ENCODE data around the gene YIF1A. TPM values are rescaled to one million over a fixed set of nuclear protein-coding genes. Genes with fewer than 3 reads are reported as not detected.
A peak's percentile ranks its signal among the peaks of the same experiment; 100 is the strongest.

The YIF1A gene
- total RNA-seq, 3 donors from 2014 or later = 56.8 to 61.4 (median 57.7) TPM

DNA sequence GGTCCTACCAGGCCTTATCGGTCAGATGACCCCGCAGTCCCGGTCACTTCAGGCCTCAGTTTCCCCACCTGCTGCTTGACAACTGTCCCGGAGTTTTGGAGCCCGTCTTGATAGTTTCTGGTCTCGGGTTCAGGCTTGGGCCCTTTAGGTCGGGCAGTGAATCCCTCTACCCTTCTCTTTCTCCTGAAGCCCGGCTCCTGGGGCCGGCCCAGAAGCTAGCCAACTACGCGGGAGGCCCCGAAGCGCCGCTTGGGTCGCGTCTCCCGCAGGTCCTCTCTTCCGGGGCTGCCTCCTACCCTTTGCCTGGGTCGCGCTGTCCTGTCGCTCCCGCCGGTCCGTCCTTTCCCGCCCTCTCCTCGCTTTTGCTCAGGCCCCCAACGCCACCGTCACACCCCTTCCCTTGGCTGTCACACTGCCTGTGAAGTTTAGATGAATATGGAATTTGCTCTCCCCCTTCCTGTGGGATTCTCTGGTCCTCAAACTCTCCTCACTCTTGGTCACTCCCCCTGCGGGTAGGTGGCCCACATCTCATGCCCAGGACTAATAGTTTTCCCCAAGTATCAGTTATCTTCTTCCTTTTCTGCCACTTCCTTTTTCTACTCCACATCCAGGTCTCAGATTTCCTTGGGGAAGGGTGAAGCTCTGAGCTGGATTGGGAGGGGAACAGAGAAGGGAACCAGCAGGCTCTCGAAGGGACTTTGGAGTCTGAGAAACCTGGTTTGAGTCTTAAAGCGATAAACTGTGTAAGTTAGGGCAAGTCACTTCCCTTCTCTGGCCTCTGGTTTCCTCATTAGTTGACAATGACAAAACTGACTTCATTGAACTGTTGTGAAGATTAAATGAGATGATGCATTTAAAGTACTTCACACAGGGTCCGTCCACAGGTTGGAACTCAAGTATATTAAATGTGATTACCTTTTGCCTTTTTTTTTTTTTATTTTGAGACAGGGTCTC, 19.7 kb downstream of the YIF1A start:
- no peak for DNase-seq (ENCODE audit: low spot score in 2 of 2)
- TF ChIP-seq, protein P1, sequence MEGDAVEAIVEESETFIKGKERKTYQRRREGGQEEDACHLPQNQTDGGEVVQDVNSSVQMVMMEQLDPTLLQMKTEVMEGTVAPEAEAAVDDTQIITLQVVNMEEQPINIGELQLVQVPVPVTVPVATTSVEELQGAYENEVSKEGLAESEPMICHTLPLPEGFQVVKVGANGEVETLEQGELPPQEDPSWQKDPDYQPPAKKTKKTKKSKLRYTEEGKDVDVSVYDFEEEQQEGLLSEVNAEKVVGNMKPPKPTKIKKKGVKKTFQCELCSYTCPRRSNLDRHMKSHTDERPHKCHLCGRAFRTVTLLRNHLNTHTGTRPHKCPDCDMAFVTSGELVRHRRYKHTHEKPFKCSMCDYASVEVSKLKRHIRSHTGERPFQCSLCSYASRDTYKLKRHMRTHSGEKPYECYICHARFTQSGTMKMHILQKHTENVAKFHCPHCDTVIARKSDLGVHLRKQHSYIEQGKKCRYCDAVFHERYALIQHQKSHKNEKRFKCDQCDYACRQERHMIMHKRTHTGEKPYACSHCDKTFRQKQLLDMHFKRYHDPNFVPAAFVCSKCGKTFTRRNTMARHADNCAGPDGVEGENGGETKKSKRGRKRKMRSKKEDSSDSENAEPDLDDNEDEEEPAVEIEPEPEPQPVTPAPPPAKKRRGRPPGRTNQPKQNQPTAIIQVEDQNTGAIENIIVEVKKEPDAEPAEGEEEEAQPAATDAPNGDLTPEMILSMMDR (IDR thresholded peaks at IDR 0.05) = no peak
- no peak for TF ChIP-seq POLR2AphosphoS5 (IDR thresholded peaks at IDR 0.05)
- no peak for TF ChIP-seq POLR2A (IDR thresholded peaks at IDR 0.05)
- Histone ChIP-seq H3K27ac (peak overlapping the region; percentile 97 to 98), H3K27me3 (no peaks in the 10 kb centered on the region), H3K4me1 (peaks cover 3 to 16% of the 10 kb centered on the region in 2 donors), H3K36me3 (peaks cover 11% of the 10 kb centered on the region), H3K4me3 (peak overlapping the region; percentile 85 to 94 (median 88)), H3K9me3 (no peaks in the 10 kb centered on the region)
- intact Hi-C loops (cut with DNase I; ENCODE audit: low total_unique reads) = no loop called here

DNA sequence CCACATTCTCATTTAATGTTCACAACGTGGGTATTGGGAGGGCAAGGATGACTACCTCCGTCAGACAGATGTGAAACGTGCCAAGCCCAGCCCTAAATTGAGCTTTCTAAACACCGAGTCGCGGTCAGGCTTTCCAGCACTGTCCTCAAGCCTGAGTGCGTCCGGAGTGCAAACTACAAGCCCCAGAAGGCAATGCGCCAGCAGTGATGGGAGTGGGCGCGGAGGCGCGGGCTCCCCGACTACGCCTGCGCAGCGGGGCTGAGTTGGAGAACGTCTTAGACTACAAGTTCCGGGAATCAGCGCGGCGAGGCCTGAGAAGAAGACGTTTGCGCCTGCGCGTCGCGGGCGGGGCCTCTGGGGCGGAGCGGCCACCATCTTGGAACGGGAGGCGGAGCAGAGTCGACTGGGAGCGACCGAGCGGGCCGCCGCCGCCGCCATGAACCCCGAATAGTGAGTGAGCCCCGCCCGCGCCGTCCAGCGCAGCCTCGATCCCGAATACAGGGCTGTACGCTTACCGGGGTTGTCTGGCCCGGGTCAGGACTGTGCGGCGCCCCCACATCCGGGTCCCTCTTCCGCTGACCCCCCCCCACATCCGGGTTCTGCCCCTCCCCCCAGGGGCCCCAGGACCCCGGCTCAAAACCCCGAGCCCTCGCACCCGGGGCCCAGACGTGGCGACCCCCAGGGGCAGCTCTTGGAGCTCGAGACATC, 20.5 kb downstream of the YIF1A start, which contains the start of gene RAB1B:
Gene RAB1B (plus strand): TSS at position 396 of the 708 bp plus-strand sequence. CDS start 41 bp downstream, at position 437.
- peak within 1 kb of the TSS; percentile 97 to 98 for H3K27ac ChIP-seq
- H3K4me1 ChIP-seq = peaks cover 3 to 16% of the 10 kb centered on the region in 2 donors
- H3K9me3 ChIP-seq = no peaks in the 10 kb centered on the region
- peak; percentile 100 for DNase-seq (ENCODE audit: low spot score in 2 of 2)
- TF ChIP-seq, protein P1 (IDR thresholded peaks at IDR 0.05) = no peak
- TF ChIP-seq POLR2A (IDR thresholded peaks at IDR 0.05) = peak; percentile 45
- peak; percentile 82 to 96 (median 93) for TF ChIP-seq POLR2AphosphoS5 (IDR thresholded peaks at IDR 0.05)
- intact Hi-C loops (cut with DNase I; ENCODE audit: low total_unique reads) = no loop called here
- H3K27me3 ChIP-seq = no peaks in the 10 kb centered on the region
- H3K4me3 ChIP-seq = peak within 1 kb of the TSS; percentile 85 to 94 (median 88)
- H3K36me3 ChIP-seq = peaks cover 11% of the 10 kb centered on the region

DNA sequence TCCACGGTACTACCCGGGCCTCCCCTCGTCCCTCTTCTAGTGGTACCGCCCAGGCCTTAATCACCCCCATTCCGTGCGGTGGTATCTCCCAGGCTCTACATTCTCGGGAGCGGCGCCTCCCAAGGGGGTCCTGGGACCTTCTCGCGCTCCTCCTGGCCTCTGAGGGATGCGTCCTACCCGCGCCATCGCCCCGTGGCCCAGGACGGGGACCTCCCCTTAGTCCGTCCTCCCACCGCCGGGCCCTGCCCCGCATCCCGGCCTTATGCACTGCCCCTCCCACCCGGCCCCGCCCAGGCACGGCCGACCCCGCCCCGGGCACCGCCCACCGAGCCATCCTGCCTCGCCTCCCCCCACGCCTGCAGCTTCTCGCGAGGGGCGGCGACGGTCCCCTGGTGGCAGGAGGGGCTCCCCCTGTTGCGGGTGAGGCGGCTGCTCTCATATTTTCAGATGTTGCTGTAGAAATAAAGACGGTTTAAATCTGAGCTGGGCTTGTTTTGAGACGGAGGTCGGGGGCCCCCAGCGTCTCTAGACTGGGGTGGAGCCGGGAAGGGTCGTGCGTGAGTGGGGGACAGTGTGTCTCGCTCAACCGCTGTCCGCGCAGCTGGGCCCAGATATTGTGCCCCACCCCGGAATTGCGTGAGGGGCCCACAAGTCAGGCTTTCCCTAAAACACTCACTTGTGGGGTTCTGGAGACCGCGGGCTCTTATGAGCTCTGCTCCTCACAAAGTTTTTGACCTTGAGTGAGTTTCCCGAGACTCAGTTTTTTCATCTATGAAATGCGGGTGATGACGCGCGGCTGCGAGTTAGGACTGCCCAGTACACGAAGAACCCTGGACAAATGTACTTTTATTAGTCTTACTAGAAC, 21.3 kb downstream of the YIF1A start:
- H3K4me1 ChIP-seq = peaks cover 3 to 16% of the 10 kb centered on the region in 2 donors
- H3K27ac ChIP-seq = peak overlapping the region; percentile 97 to 98
- intact Hi-C loops (cut with DNase I; ENCODE audit: low total_unique reads) = no loop called here
- DNase-seq (ENCODE audit: low spot score in 2 of 2) = peak; percentile 85 to 90
- H3K9me3 ChIP-seq = no peaks in the 10 kb centered on the region
- no peaks in the 10 kb centered on the region for H3K27me3 ChIP-seq
- TF ChIP-seq, protein P1 (IDR thresholded peaks at IDR 0.05) = peak in 1 of 3 donors; percentile 9
- TF ChIP-seq POLR2AphosphoS5 (IDR thresholded peaks at IDR 0.05) = peak; percentile 18 to 73 (median 70)
- TF ChIP-seq POLR2A (IDR thresholded peaks at IDR 0.05) = no peak
- peaks cover 4% of the 10 kb centered on the region for H3K36me3 ChIP-seq
- H3K4me3 ChIP-seq = peak overlapping the region; percentile 85 to 94 (median 88)

DNA sequence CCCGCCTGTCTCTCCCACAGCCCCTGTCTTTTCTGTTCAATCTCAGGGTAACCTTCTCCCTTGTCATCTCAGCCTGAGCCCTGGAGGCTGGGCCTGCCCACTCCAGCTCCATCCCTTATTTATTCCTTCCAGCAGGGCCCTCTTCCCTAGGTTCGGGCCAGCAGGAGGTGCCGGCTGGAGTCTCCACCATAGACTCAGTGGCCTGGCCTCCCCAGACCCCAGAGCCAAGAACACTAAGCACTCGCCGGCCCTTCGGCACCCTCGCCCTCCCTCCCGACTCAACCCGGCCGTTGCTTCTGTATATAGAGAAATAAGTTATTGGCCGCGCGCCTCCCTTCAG, 21.9 kb downstream of the YIF1A start:
- Histone ChIP-seq H3K27me3 (no peaks in the 10 kb centered on the region), H3K4me3 (peak overlapping the region; percentile 85 to 94 (median 88)), H3K27ac (peak overlapping the region; percentile 97 to 98), H3K4me1 (peaks cover 3 to 16% of the 10 kb centered on the region in 2 donors), H3K9me3 (no peaks in the 10 kb centered on the region), H3K36me3 (no peaks in the 10 kb centered on the region)
- intact Hi-C loops (cut with DNase I; ENCODE audit: low total_unique reads) = no loop called here
- DNase-seq (ENCODE audit: low spot score in 2 of 2) = no peak
- TF ChIP-seq, protein P1 (IDR thresholded peaks at IDR 0.05) = no peak
- TF ChIP-seq POLR2A (IDR thresholded peaks at IDR 0.05) (no peak), POLR2AphosphoS5 (IDR thresholded peaks at IDR 0.05) (no peak)
